Activated naive CD8-positive, alpha-beta T cell treated with anti-CD3 and anti-CD28 coated beads, Interleukin-2, amount 50 U/mL, for 16 hours (primary cell): Measurements from ENCODE around the gene C17orf114.

Source experiments
- DNase-seq: peaks from one replicate; pipeline ENCODE4 v3.0.0-alpha.2; 2020; ENCODE audit warnings: low read depth, low spot score

Gene C17orf114

GRCh38 chr17:4788159-4788806, 13.8 kb downstream of the C17orf114 start:
- DNase-seq, result no peak

GRCh38 chr17:4786516-4786915, 15.6 kb downstream of the C17orf114 start:
- DNase-seq, result no peak

DNA sequence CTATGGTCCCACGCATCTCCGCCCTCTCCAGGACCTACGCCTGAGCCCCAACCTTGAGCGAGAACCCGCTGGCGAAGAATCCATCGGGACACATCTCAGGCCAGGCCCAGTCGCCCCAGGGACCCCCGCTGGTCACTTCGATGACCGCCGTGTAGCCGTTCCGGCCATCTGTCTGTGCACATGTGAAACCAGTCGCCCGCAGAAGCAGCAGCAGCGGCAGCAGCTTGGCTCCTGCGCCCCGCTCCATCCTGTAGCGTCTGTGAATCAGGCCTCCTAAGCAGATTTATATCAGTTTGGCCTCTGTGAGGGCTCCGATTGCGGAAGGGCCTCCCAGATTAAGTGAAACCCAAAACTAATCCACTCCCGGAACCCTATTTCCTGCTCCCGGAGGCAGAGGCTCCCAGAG, 16.0 kb downstream of the C17orf114 start, which contains the start of gene VMO1:
VMO1 (minus strand) TSS at position 259 of the 406 bp plus-strand sequence; CDS start at position 247, 12 bp downstream.
- DNase-seq, result no peak

- DNase-seq, result no peak
Measured at GRCh38 chr17:4785311-4786105, 16.6 kb downstream of the C17orf114 start.

DNA sequence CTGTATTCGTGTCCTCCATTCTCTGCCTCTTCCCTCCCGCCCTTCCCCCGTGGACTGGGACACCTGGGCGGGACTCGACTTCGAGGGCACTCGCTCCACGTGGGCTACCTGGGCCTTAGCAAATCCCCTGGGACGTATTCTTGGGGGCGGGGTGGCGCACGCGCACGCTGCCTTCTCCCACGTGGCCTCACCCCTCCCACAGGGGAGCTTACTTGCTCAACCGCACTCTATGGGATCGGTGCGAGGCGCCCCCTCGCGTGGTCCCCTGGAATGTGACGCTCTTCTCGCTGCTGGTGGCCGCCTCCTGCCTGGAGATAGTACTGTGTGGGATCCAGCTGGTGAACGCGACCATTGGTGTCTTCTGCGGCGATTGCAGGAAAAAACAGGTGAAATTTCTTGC, 19.5 kb downstream of the C17orf114 start:
- no peak for DNase-seq

GRCh38 chr17:4780325-4780955, 21.7 kb downstream of the C17orf114 start:
- no peak for DNase-seq

- DNase-seq, result no peak
Measured at GRCh38 chr17:4777969-4778760, 24.0 kb downstream of the C17orf114 start.

GRCh38 chr17:4772235-4772613, 29.9 kb downstream of the C17orf114 start:
- no peak for DNase-seq

DNA sequence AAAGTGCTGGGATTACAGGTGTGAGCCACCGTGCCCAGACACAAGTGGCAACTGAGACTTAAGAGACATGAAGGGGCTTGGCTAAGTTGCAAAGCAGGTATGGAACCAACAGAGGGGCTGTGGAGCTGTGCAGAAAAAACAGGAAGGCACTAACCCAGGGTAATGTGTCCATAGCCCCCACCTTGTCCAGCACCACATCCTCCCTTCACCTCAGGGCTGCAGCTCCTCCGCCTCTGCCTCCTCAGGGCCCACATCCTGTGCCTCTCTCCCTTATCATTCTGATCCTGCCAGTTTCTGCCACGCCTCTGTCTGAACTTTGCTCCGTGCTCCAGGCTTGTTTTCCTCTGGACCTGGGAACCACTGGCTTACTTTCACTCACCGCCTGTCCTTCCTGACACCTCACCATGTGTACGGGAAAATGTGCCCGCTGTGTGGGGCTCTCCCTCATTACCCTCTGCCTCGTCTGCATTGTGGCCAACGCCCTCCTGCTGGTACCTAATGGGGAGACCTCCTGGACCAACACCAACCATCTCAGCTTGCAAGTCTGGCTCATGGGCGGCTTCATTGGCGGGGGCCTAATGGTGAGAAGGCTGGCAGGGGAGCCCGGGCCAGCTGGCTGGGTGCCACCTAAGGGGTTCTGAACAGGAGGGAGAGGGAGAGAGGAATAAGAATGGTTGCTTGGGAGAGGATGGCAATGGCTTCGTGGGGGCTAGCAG, 30.5 kb downstream of the C17orf114 start, which contains the start of gene TM4SF5:
TM4SF5 (plus strand) TSS at position 368 of the 716 bp plus-strand sequence; CDS start at position 405, 37 bp downstream.
- no peak for DNase-seq

DNA sequence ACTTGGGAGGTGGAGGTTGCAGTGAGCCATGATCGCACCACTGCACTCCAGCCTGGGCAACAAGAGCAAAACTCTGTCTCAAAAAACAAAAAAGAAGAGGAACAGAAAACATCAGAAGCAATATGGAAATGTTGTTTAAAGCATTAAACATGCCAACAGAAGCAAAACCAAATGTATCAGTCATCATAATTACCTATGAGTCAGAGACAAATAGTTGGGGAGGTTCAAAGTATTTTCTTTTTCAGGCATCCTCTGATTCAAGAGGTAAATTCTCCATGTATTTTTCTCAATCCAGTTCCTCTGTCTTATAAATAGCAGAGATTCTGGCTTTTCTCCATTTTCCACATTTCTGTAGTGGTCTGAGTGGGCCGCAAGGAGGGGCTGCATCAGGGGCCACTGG, 32.5 kb downstream of the C17orf114 start:
- DNase-seq, result no peak

GRCh38 chr17:4768298-4768697, 33.8 kb downstream of the C17orf114 start:
- no peak for DNase-seq

GRCh38 chr17:4766723-4767122, 35.4 kb downstream of the C17orf114 start:
- no peak for DNase-seq

- DNase-seq, result no peak
Measured at GRCh38 chr17:4766201-4766600, 35.9 kb downstream of the C17orf114 start.

DNA sequence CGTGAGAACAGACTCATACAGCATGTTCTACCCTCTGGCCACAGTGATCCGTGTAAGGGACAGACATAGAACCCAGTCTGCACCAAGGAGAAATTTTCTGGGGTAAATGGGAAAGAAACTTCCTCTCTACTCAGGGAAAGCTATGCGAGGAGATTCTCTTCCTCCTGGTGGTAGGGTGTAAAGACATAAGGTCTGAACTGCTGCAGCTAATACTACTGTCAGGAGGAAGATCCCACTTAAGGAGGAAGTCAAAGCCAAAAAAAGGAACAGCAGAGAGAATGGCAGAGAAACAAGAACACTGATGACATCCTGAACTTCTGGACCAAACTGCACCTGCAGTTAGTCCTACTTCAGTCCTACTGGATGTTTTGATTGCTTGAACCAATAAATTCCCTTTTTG, 37.5 kb downstream of the C17orf114 start:
- no peak for DNase-seq

DNA sequence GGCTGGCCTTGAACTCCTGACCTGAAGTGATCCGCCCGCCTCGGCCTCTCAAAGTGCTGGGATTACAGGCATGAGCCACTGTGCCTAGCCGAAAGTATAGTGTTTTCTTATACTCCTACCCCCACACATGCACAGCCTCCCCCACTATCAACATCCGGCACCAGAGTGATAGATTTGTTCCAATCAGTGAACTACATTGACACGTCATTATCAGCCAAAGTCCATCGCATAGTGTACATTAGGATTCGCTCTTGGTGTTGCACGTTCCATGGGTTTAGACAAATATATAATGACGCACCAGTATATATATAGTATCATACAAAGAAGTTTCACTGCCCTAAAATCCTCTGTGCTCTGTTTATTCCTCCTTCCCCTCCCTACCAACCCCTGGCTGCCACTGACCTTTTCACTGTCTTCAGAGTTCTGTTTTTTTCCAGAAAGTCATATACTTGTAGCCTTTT, 42.3 kb downstream of the C17orf114 start:
- DNase-seq, result no peak

DNA sequence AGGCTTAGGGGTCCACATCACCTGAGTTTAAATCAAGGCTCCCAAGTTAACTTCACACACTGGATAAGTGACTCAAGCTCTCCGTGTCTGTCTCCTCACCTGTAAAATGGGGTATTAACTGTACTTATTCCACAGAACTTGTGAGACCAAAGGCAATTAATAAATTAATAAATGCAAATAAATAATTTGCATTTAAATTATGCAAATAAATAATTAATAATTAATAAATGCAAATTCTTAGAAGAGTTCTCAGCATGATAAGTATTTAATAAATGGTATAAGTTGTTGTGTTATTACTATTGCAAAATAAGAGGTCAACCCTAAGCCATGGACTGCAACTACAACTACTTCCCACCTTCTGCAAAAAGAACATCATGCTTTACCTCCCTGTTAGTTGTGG, 48.7 kb downstream of the C17orf114 start:
- DNase-seq, result no peak

DNA sequence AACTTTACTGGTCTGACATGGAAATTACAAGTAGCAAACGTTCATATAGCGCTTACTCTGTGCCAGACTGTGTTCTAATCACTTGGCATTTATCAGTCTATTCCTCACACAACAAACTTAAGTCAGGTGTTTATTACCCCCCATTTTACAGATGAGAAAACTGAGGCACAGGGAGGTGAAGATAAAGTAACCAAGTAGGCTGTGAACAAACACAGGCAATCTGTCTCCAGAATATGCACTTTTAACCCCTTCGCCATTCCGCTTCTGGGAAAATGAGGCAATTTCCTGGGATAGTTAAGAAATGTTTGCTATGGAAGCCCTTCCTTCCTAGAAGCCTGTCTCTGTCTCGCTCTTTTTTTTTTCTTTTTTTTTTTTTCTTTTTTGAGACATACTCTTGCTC, 50.2 kb downstream of the C17orf114 start:
- no peak for DNase-seq
